ENCODE results near the gene CLDN1.
A peak's percentile ranks its signal among the peaks of the same experiment; 100 is the strongest.

CLDN1 gene

GRCh38 chr3:190321789-190322603 lies at the start of gene CLDN1:
Gene CLDN1 (minus strand): TSS chr3:190322446. CDS start chr3:190322206, 240 bp downstream.
- peak; percentile 77 for DNase-seq

- DNase-seq = no peak
Observed at GRCh38 chr3:190371152-190371551, 48.9 kb upstream of the CLDN1 start.

GRCh38 chr3:190370369-190370768 lies 48.1 kb upstream of the CLDN1 start:
- no peak for DNase-seq

GRCh38 chr3:190369668-190370295 lies 47.5 kb upstream of the CLDN1 start:
- no peak for DNase-seq

GRCh38 chr3:190368881-190369280 lies 46.6 kb upstream of the CLDN1 start:
- no peak for DNase-seq

- no peak for DNase-seq
Observed at GRCh38 chr3:190366133-190366532, 43.9 kb upstream of the CLDN1 start.

- no peak for DNase-seq
Observed at GRCh38 chr3:190362258-190362657, 40.0 kb upstream of the CLDN1 start.

- DNase-seq = no peak
Observed at GRCh38 chr3:190361791-190362190, 39.5 kb upstream of the CLDN1 start.

- no peak for DNase-seq
Observed at GRCh38 chr3:190360228-190360627, 38.0 kb upstream of the CLDN1 start.

GRCh38 chr3:190359813-190360212 lies 37.6 kb upstream of the CLDN1 start:
- DNase-seq = no peak

- DNase-seq = no peak
Observed at GRCh38 chr3:190357468-190357867, 35.2 kb upstream of the CLDN1 start.

GRCh38 chr3:190356246-190356645 lies 34.0 kb upstream of the CLDN1 start:
- DNase-seq = no peak

GRCh38 chr3:190352861-190353457 lies 30.7 kb upstream of the CLDN1 start:
- DNase-seq = no peak

- DNase-seq = no peak
Observed at GRCh38 chr3:190346541-190346940, 24.3 kb upstream of the CLDN1 start.

GRCh38 chr3:190345878-190346277 lies 23.6 kb upstream of the CLDN1 start:
- no peak for DNase-seq

GRCh38 chr3:190345027-190345821 lies 23.0 kb upstream of the CLDN1 start:
- no peak for DNase-seq

- no peak for DNase-seq
Observed at GRCh38 chr3:190340071-190340470, 17.8 kb upstream of the CLDN1 start.

- no peak for DNase-seq
Observed at GRCh38 chr3:190339130-190339529, 16.9 kb upstream of the CLDN1 start.

GRCh38 chr3:190338717-190339116 lies 16.5 kb upstream of the CLDN1 start:
- no peak for DNase-seq

- no peak for DNase-seq
Observed at GRCh38 chr3:190337301-190337700, 15.1 kb upstream of the CLDN1 start.

GRCh38 chr3:190336516-190337189 lies 14.4 kb upstream of the CLDN1 start:
- DNase-seq = no peak

GRCh38 chr3:190333961-190334360 lies 11.7 kb upstream of the CLDN1 start:
- no peak for DNase-seq

All from stimulated activated CD4-positive, alpha-beta T cell treated with anti-CD3 and anti-CD28 coated beads, Interleukin-4, amount 100 ng/mL, for 1 hour (primary cell).